SK-N-SH treated with all-trans-retinoic acid at 6 μM for 48 hours (cell line): ENCODE results near the gene PNPLA7.

Experiments used
- ATAC-seq: fragments of 200-7000 bp; cut with Tn5 transposase; 3 replicates; pipeline ENCODE4 v1.9.1; 2020; ENCODE audit warnings: mild to moderate bottlenecking, moderate library complexity
- ARNTL ChIP-seq: fragments of 450-650 bp; formaldehyde crosslinking; IDR thresholded peaks from 2 replicates; pipeline ENCODE4 v1.5.0; 2020; ENCODE audit warnings: low read depth, mild to moderate bottlenecking, moderate library complexity, borderline replicate concordance
- BACH2 ChIP-seq: fragments of 250-450 bp; sonication (Bioruptor Pico); IDR thresholded peaks from 2 replicates; pipeline ENCODE4 v1.9.0; 2021; ENCODE audit warnings: mild to moderate bottlenecking, borderline replicate concordance
- CREB5 ChIP-seq: fragments of 250-450 bp; sonication (Bioruptor Pico); IDR thresholded peaks from 2 replicates; pipeline ENCODE4 v1.5.1; 2020; ENCODE audit warnings: low read depth, mild to moderate bottlenecking, moderate library complexity
- CSDC2 ChIP-seq: fragments of 250-450 bp; sonication (Bioruptor Pico); IDR thresholded peaks from 2 replicates; pipeline ENCODE4 v1.5.0; 2020; ENCODE audit warnings: mild to moderate bottlenecking, moderate library complexity
- CSRNP3 ChIP-seq: fragments of 250-450 bp; sonication (Bioruptor Pico); IDR thresholded peaks from 2 replicates; pipeline ENCODE4 v1.5.1; 2021; ENCODE audit warnings: mild to moderate bottlenecking, moderate library complexity
- GLIS3 ChIP-seq: fragments of 250-450 bp; sonication (Bioruptor Pico); IDR thresholded peaks from 2 replicates; pipeline ENCODE4 v1.5.0; 2020; ENCODE audit warnings: mild to moderate bottlenecking, moderate library complexity
- ISL1 ChIP-seq: fragments of 250-450 bp; sonication (Bioruptor Pico); IDR thresholded peaks from 2 replicates; pipeline ENCODE4 v2.1.2; 2022; ENCODE audit warnings: mild to moderate bottlenecking, moderate library complexity
- OSR1 ChIP-seq: fragments of 250-450 bp; sonication (Bioruptor Pico); IDR thresholded peaks from 2 replicates; pipeline ENCODE4 v1.8.0; 2022; ENCODE audit warnings: moderate library complexity, mild to moderate bottlenecking, inconsistent platforms
- PATZ1 ChIP-seq: fragments of 250-450 bp; sonication (Bioruptor Pico); IDR thresholded peaks from 2 replicates; pipeline ENCODE4 v1.8.0; 2020; ENCODE audit warnings: mild to moderate bottlenecking, moderate library complexity, borderline replicate concordance
- POU6F1 ChIP-seq: fragments of 250-450 bp; sonication (Bioruptor Pico); IDR thresholded peaks from 2 replicates; pipeline ENCODE4 v1.8.0; 2021; ENCODE audit warnings: low read depth, mild to moderate bottlenecking, moderate library complexity, borderline replicate concordance
- PPARA ChIP-seq: fragments of 250-450 bp; sonication (Bioruptor Pico); IDR thresholded peaks from 2 replicates; pipeline ENCODE4 v1.5.0; 2020; ENCODE audit warnings: mild to moderate bottlenecking, borderline replicate concordance
- RARB ChIP-seq: fragments of 250-450 bp; sonication (Bioruptor Pico); IDR thresholded peaks from 2 replicates; pipeline ENCODE4 v1.8.0; 2021; ENCODE audit warnings: mild to moderate bottlenecking, moderate library complexity
- SNAI2 ChIP-seq: fragments of 250-450 bp; sonication (Bioruptor Pico); IDR thresholded peaks from 2 replicates; pipeline ENCODE4 v1.5.0; 2020; ENCODE audit warnings: mild to moderate bottlenecking, moderate library complexity
- TCF4 ChIP-seq: fragments of 250-450 bp; sonication (Bioruptor Pico); IDR thresholded peaks from 2 replicates; pipeline ENCODE4 v1.8.0; 2021; ENCODE audit warnings: mild to moderate bottlenecking, moderate library complexity, borderline replicate concordance
- TOX ChIP-seq: fragments of 250-450 bp; sonication (Bioruptor Pico); IDR thresholded peaks from 2 replicates; pipeline ENCODE4 v1.8.0; 2021; ENCODE audit warnings: mild to moderate bottlenecking, moderate library complexity, borderline replicate concordance
- TSHZ2 ChIP-seq: fragments of 250-450 bp; sonication (Bioruptor Pico); IDR thresholded peaks from 2 replicates; pipeline ENCODE4 v1.5.0; 2020; ENCODE audit warnings: mild to moderate bottlenecking, moderate library complexity
- ZC3H10 ChIP-seq: fragments of 250-450 bp; sonication (Bioruptor Pico); IDR thresholded peaks from 2 replicates; pipeline ENCODE4 v1.5.1; 2021; ENCODE audit warnings: mild to moderate bottlenecking, moderate library complexity
- ZFP3 ChIP-seq: fragments of 250-450 bp; sonication (Bioruptor Pico); IDR thresholded peaks from 2 replicates; pipeline ENCODE4 v1.5.0; 2020; ENCODE audit warnings: mild to moderate bottlenecking, moderate library complexity
- ZFP30 ChIP-seq: fragments of 450-650 bp; formaldehyde crosslinking; IDR thresholded peaks from 2 replicates; pipeline ENCODE4 v1.5.0; 2022; ENCODE audit warnings: mild to moderate bottlenecking, moderate library complexity
- ZNF565 ChIP-seq: fragments of 450-650 bp; formaldehyde crosslinking; conservative IDR thresholded peaks from 2 replicates; pipeline ENCODE4 v1.5.0; 2020; ENCODE audit warnings: low read depth, mild to moderate bottlenecking, moderate library complexity
- ZNF70 ChIP-seq: fragments of 450-650 bp; formaldehyde crosslinking; IDR thresholded peaks from 2 replicates; pipeline ENCODE4 v1.5.0; 2020; ENCODE audit warnings: mild to moderate bottlenecking, moderate library complexity
- ZNF8 ChIP-seq: fragments of 450-650 bp; formaldehyde crosslinking; IDR thresholded peaks from 2 replicates; pipeline ENCODE4 v1.5.0; 2020; ENCODE audit warnings: mild to moderate bottlenecking, moderate library complexity

The PNPLA7 gene

GRCh38 chr9:137453643-137454081 is 96.5 kb downstream of the PNPLA7 start:
- peak; percentile 47 for ATAC-seq

GRCh38 chr9:137452761-137453642 is 97.2 kb downstream of the PNPLA7 start:
- ATAC-seq: no peak
- no peak for TF ChIP-seq CSDC2 (CRISPR knock-in tag)
- no peak for TF ChIP-seq GLIS3 (CRISPR knock-in tag)
- TF ChIP-seq CSRNP3: no peak
- no peak for TF ChIP-seq POU6F1 (CRISPR knock-in tag)
- TF ChIP-seq PATZ1: no peak
- no peak for TF ChIP-seq ZNF70
- no peak for TF ChIP-seq ZNF565 (CRISPR knock-in tag)
- TF ChIP-seq RARB (CRISPR knock-in tag): no peak
- TF ChIP-seq OSR1 (CRISPR knock-in tag): no peak
- TF ChIP-seq ZNF8 (CRISPR knock-in tag): no peak
- TF ChIP-seq ZC3H10: no peak
- no peak for TF ChIP-seq TCF4 (CRISPR knock-in tag)
- TF ChIP-seq TSHZ2 (CRISPR knock-in tag): no peak
- no peak for TF ChIP-seq BACH2 (CRISPR knock-in tag)
- no peak for TF ChIP-seq TOX (CRISPR knock-in tag)
- no peak for TF ChIP-seq ISL1 (CRISPR knock-in tag)
- no peak for TF ChIP-seq PPARA (CRISPR knock-in tag)
- TF ChIP-seq CREB5 (CRISPR knock-in tag): no peak
- TF ChIP-seq ARNTL (CRISPR knock-in tag): no peak

More at GRCh38 chr9:137453643-137454081, 96.5 kb downstream of the PNPLA7 start:
- TF ChIP-seq OSR1 (CRISPR knock-in tag) (no peak), ZFP3 (no peak), PPARA (CRISPR knock-in tag) (no peak), TSHZ2 (CRISPR knock-in tag) (no peak), ZNF565 (CRISPR knock-in tag) (no peak), ZFP30 (CRISPR knock-in tag) (no peak), CSDC2 (CRISPR knock-in tag) (no peak), GLIS3 (CRISPR knock-in tag) (no peak), SNAI2 (CRISPR knock-in tag) (no peak), TOX (CRISPR knock-in tag) (no peak), RARB (CRISPR knock-in tag) (no peak), ISL1 (CRISPR knock-in tag) (no peak), ZNF8 (CRISPR knock-in tag) (no peak)
